Measurements from ENCODE around the gene HSPA12B. TPM values are rescaled to one million over a fixed set of nuclear protein-coding genes. Genes with fewer than 3 reads are reported as not detected.

HSPA12B gene
- total RNA-seq, 4 donors from 2014 or later = 0.75 to 4.1 (median 2.7) TPM

- H3K4me3 ChIP-seq = no peak overlapping the region
- no peaks in the 10 kb centered on the region for H3K36me3 ChIP-seq
- intact Hi-C loops (cut with DNase I; ENCODE audit: low total_unique reads) (no loop called here), in situ Hi-C loops (cut with MboI; ENCODE audit: low pct_ligation_motif_present in 1 of 4, low pct_unique_long_range_greater_than_20kb in 1 of 4, low sequenced_read_pairs in 3 of 4) (no loop called here)
- no peaks in the 10 kb centered on the region for H3K9me3 ChIP-seq
- DNase-seq = no peak
- WGBS, 2 donors (ENCODE audit: low coverage in 1 of 2) = 83 to 88% methylated on average over 2 of the region's 2 CpGs
- no peaks in the 10 kb centered on the region for H3K4me1 ChIP-seq
- no peak overlapping the region for H3K27ac ChIP-seq
- peaks cover 15% of the 10 kb centered on the region for H3K27me3 ChIP-seq
- TF ChIP-seq POLR2A (IDR thresholded peaks at IDR 0.05) = no peak
- TF ChIP-seq POLR2AphosphoS5 (IDR thresholded peaks at IDR 0.05) = no peak
- no peak for TF ChIP-seq EP300 (IDR thresholded peaks at IDR 0.05; ENCODE audit: low read depth)
- TF ChIP-seq CTCF (IDR thresholded peaks at IDR 0.05) = no peak
These were observed 10.8 kb downstream of the HSPA12B start for GRCh38 chr20:3743251-3743650.

GRCh38 chr20:3744037-3744436 is 11.6 kb downstream of the HSPA12B start:
- WGBS, 2 donors (ENCODE audit: low coverage in 1 of 2) = 65% methylated on average over 1 of the region's 1 CpG; no CpG with 5 or more reads in 1 of the 2 donors
- intact Hi-C loops (cut with DNase I; ENCODE audit: low total_unique reads) = no loop called here
- Histone ChIP-seq H3K27me3 (peaks cover 15% of the 10 kb centered on the region), H3K4me3 (no peak overlapping the region), H3K27ac (no peak overlapping the region), H3K9me3 (no peaks in the 10 kb centered on the region), H3K4me1 (no peaks in the 10 kb centered on the region), H3K36me3 (no peaks in the 10 kb centered on the region)
- TF ChIP-seq POLR2AphosphoS5 (IDR thresholded peaks at IDR 0.05) = no peak
- no peak for TF ChIP-seq POLR2A (IDR thresholded peaks at IDR 0.05)
- TF ChIP-seq EP300 (IDR thresholded peaks at IDR 0.05; ENCODE audit: low read depth) = no peak
- TF ChIP-seq CTCF (IDR thresholded peaks at IDR 0.05) = no peak
- DNase-seq = no peak
- in situ Hi-C loops (cut with MboI; ENCODE audit: low pct_ligation_motif_present in 1 of 4, low pct_unique_long_range_greater_than_20kb in 1 of 4, low sequenced_read_pairs in 3 of 4) = no loop called here

GRCh38 chr20:3744806-3745685 is 12.6 kb downstream of the HSPA12B start:
- DNase-seq = peak; percentile 71
- no peak overlapping the region for H3K4me3 ChIP-seq
- H3K36me3 ChIP-seq = no peaks in the 10 kb centered on the region
- no peak overlapping the region for H3K27ac ChIP-seq
- 27 to 47% methylated on average over 13 to 45 of the region's 45 CpGs for WGBS, 2 donors (ENCODE audit: low coverage in 1 of 2)
- H3K9me3 ChIP-seq = no peaks in the 10 kb centered on the region
- intact Hi-C loops (cut with DNase I; ENCODE audit: low total_unique reads) (no loop called here), in situ Hi-C loops (cut with MboI; ENCODE audit: low pct_ligation_motif_present in 1 of 4, low pct_unique_long_range_greater_than_20kb in 1 of 4, low sequenced_read_pairs in 3 of 4) (no loop called here)
- TF ChIP-seq EP300 (IDR thresholded peaks at IDR 0.05; ENCODE audit: low read depth) = no peak
- peaks cover 0 to 6% (median 4%) of the 10 kb centered on the region in 4 donors for H3K4me1 ChIP-seq
- peaks cover 24% of the 10 kb centered on the region for H3K27me3 ChIP-seq

GRCh38 chr20:3745686-3746173 is 13.2 kb downstream of the HSPA12B start:
- WGBS, 2 donors (ENCODE audit: low coverage in 1 of 2) = 77% methylated on average over 11 of the region's 11 CpGs; no CpG with 5 or more reads in 1 of the 2 donors
- DNase-seq = no peak
- in situ Hi-C loops (cut with MboI; ENCODE audit: low pct_ligation_motif_present in 1 of 4, low pct_unique_long_range_greater_than_20kb in 1 of 4, low sequenced_read_pairs in 3 of 4) (no loop called here), intact Hi-C loops (cut with DNase I; ENCODE audit: low total_unique reads) (no loop called here)
- Histone ChIP-seq H3K36me3 (no peaks in the 10 kb centered on the region), H3K27ac (no peak overlapping the region), H3K9me3 (no peaks in the 10 kb centered on the region), H3K4me1 (peaks cover 0 to 8% (median 5%) of the 10 kb centered on the region in 4 donors), H3K4me3 (no peak overlapping the region), H3K27me3 (peaks cover 30% of the 10 kb centered on the region)
- TF ChIP-seq POLR2AphosphoS5 (IDR thresholded peaks at IDR 0.05) = no peak
- TF ChIP-seq EP300 (IDR thresholded peaks at IDR 0.05; ENCODE audit: low read depth) = no peak
- TF ChIP-seq POLR2A (IDR thresholded peaks at IDR 0.05) = no peak
- TF ChIP-seq CTCF (IDR thresholded peaks at IDR 0.05) = no peak
